A673 (cell line): ENCODE results near the gene COG7. TPM values are rescaled to one million over a fixed set of nuclear protein-coding genes. Genes with fewer than 3 reads are reported as not detected.

Source experiments
- BruUV-seq: library from RNA; stranded (reverse); fragments of 400-500 nt; replicated peaks from 2 replicates; lab custom pipeline; 2021; lab: Mats Ljungman, UMichigan
- CTCF ChIA-PET: fragments of 300-600 bp; sonication (Branson Sonifier 250); formaldehyde crosslinking; loops from one replicate; lab custom pipeline; 2022; ENCODE audit warnings: antibody characterized with exemption; lab: Charles Lee
- POLR2A ChIA-PET: fragments of 300-600 bp; sonication (Branson Sonifier 250); formaldehyde crosslinking; loops from one replicate; lab custom pipeline; 2022; ENCODE audit warnings: antibody characterized with exemption; ENCODE audit not compliant: low non-redundant PET; lab: Charles Lee
- DNase-seq: peaks from one replicate; pipeline ENCODE4 v3.0.0-alpha.2; 2015; ENCODE audit warnings: low spot score
- H3K27ac ChIP-seq: fragments of 200-600 bp; sonication (generic); 2 replicates; pipeline ENCODE4 v1.5.1; 2016; ENCODE audit warnings: mixed run types, low read depth, mild to moderate bottlenecking, mixed read lengths, antibody characterized with exemption, low read length; ENCODE audit not compliant: poor library complexity, severe bottlenecking
- H3K27me3 ChIP-seq: fragments of 200-600 bp; sonication (generic); replicated peaks from 2 replicates; pipeline ENCODE4 v1.6.1; 2017; ENCODE audit warnings: mixed run types, low read depth, mild to moderate bottlenecking, mixed read lengths, antibody characterized with exemption, low read length; ENCODE audit not compliant: insufficient read depth, poor library complexity
- H3K36me3 ChIP-seq: fragments of 200-600 bp; sonication (generic); 2 replicates; pipeline ENCODE4 v1.6.1; 2016; ENCODE audit warnings: mixed run types, mild to moderate bottlenecking, mixed read lengths, antibody characterized with exemption, low read length; ENCODE audit not compliant: insufficient read depth, poor library complexity, severe bottlenecking
- H3K4me1 ChIP-seq: fragments of 200-600 bp; sonication (generic); 2 replicates; pipeline ENCODE4 v1.6.1; 2017; ENCODE audit warnings: mixed run types, mild to moderate bottlenecking, mixed read lengths, antibody characterized with exemption, low read length; ENCODE audit not compliant: insufficient read depth, poor library complexity, severe bottlenecking
- H3K4me3 ChIP-seq: fragments of 200-600 bp; sonication (generic); 2 replicates; pipeline ENCODE4 v1.5.1; 2016; ENCODE audit warnings: low read depth, mixed run types, mild to moderate bottlenecking, mixed read lengths, low read length; ENCODE audit not compliant: poor library complexity, severe bottlenecking
- H3K9me3 ChIP-seq: fragments of 200-600 bp; sonication (generic); 2 replicates; pipeline ENCODE4 v1.6.1; 2016; ENCODE audit warnings: mixed run types, low read depth, mild to moderate bottlenecking, mixed read lengths, antibody characterized with exemption, low read length; ENCODE audit not compliant: poor library complexity, severe bottlenecking
- EZH2 ChIP-seq: fragments of 200-600 bp; sonication (generic); IDR thresholded peaks from 2 replicates; pipeline ENCODE4 v1.6.1; 2017; ENCODE audit warnings: borderline replicate concordance, low read depth, mild to moderate bottlenecking, mixed read lengths, antibody characterized with exemption, low read length; ENCODE audit not compliant: poor library complexity, severe bottlenecking
- intact Hi-C: fragments of 100-400 bp; cut with micrococcal nuclease; formaldehyde crosslinking; loops from one replicate; pipeline ENCODE4 v1.10.0; 2022; ENCODE audit not compliant: unreplicated experiment
- total RNA-seq: library from RNA; stranded (reverse); gene quantifications from 2 replicates; pipeline ENCODE4 v1.2.3, GENCODE V29; 2021
- TF ChIP-seq, protein P1 (sequence below): fragments of 300-800, 200-600 bp; sonication (generic); conservative IDR thresholded peaks from 2 replicates; pipeline ENCODE4 v1.5.1; 2017; ENCODE audit warnings: low read depth, mild to moderate bottlenecking, antibody characterized with exemption, low read length, moderate library complexity, mixed read lengths

The COG7 gene
- total RNA-seq, 1 experiment from 2014 or later, result 33.8 TPM

DNA sequence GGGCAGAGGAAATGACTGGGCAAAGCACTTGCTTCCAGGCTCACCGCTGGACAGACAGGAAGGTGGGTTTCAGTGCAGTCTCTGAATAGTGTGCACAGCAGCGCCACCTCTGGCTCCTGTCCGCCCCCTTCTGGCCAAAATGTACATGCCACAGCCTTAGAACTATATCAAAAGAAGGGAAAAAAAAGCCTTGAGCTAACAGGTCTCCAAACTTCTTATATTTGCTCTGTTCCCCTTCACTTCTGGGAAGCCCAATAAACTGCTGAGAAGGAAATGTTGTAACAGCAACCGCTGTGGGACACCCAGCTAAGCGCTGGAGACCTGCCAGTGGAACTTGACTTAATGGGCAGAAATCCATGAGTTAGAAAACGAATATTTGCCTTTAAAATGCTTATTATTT lies 17.5 kb downstream of the COG7 start:
- Histone ChIP-seq H3K4me1 (peaks cover 30% of the 10 kb centered on the region), H3K27ac (peak overlapping the region; percentile 72), H3K9me3 (no peaks in the 10 kb centered on the region), H3K27me3 (no peaks in the 10 kb centered on the region), H3K36me3 (peaks cover 47% of the 10 kb centered on the region), H3K4me3 (no peak overlapping the region)
- POLR2A ChIA-PET, result no interaction called here
- no TSS peak for BruUV-seq
- TF ChIP-seq, protein P1, sequence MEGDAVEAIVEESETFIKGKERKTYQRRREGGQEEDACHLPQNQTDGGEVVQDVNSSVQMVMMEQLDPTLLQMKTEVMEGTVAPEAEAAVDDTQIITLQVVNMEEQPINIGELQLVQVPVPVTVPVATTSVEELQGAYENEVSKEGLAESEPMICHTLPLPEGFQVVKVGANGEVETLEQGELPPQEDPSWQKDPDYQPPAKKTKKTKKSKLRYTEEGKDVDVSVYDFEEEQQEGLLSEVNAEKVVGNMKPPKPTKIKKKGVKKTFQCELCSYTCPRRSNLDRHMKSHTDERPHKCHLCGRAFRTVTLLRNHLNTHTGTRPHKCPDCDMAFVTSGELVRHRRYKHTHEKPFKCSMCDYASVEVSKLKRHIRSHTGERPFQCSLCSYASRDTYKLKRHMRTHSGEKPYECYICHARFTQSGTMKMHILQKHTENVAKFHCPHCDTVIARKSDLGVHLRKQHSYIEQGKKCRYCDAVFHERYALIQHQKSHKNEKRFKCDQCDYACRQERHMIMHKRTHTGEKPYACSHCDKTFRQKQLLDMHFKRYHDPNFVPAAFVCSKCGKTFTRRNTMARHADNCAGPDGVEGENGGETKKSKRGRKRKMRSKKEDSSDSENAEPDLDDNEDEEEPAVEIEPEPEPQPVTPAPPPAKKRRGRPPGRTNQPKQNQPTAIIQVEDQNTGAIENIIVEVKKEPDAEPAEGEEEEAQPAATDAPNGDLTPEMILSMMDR, result peak; percentile 97
- TF ChIP-seq EZH2, result no peak
- CTCF ChIA-PET, result interaction anchor here (0.6 to 1.5 kb wide), 13 partner anchors 9 to 537 kb away, joined by 3 to 9 read pairs (median 4); partner anchors contain the start of genes COG7, SCNN1B and SCNN1G
- peak; percentile 92 for DNase-seq
- intact Hi-C loops, result loop anchor here (5.0 to 10.0 kb wide), 3 partner anchors 371 to 538 kb away; no protein-coding TSS in a partner anchor

DNA sequence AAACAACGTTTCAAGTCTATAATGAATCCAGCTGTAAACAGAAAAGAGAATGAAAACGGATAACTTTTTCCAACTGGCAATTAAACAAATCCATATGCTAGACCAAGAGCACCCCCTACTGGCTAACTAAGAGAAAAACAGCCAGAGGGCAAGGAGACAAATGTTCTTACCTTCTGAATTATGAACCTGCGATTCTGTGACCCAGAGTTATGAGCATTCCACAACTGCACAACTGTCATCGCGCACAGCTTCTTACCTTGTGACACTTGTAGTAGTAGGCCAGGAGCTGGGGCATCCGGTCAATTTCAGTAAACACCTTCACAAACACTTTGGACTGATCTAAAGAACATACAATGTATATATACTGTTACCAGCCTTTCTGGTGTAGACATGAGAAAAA lies 18.6 kb downstream of the COG7 start:
- Histone ChIP-seq H3K27ac (peak overlapping the region; percentile 72), H3K27me3 (no peaks in the 10 kb centered on the region), H3K4me3 (no peak overlapping the region), H3K4me1 (peaks cover 30% of the 10 kb centered on the region), H3K36me3 (peaks cover 46% of the 10 kb centered on the region), H3K9me3 (no peaks in the 10 kb centered on the region)
- BruUV-seq, result no TSS peak
- peak; percentile 85 for DNase-seq
- ChIA-PET POLR2A (no interaction called here), CTCF (interaction anchor here (0.6 to 1.4 kb wide), 5 partner anchors 25 to 258 kb away, joined by 3 to 7 read pairs (median 4); no protein-coding TSS in a partner anchor)
- intact Hi-C loops, result loop anchor here (1.0 to 10.0 kb wide), 3 partner anchors 252 to 430 kb away; partner anchors contain the start of gene SCNN1G
- no peak for TF ChIP-seq EZH2
- TF ChIP-seq, protein P1, result peak; percentile 93

DNA sequence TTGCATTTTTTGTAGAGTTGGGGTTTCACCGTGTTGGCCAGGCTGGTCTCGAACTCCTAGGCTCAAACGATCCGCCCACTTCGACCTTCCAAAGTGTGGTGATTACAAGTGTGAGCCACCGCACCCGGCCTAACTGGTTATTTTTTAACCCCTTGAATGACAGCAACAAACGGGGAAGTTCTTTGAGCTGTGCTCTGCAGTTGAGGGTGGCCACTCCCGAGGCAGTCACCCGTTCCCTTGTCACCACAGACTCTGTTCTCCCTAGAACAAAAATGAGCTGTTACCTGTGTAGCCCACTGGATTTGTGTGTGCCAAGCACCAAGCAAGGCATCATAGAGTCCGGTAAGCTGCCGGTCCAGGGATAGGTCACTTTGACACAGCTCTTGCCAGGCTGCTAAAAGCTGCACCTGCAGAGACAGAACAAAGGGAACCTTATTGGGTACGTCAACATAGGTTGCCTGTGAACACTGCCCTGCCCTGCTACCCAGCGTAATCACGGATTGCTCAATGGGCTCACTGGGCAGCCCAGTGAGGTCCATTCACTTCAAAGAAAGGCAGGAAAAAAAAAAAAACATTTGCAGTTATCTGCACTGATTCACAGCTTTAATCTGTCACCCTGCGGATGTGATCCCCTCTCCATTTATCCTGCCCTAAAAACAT lies 19.6 kb downstream of the COG7 start:
- ChIA-PET POLR2A (no interaction called here), CTCF (interaction anchor here (0.7 to 1.4 kb wide), 5 partner anchors 24 to 469 kb away, joined by 3 to 7 read pairs (median 3); no protein-coding TSS in a partner anchor)
- Histone ChIP-seq H3K4me1 (peaks cover 30% of the 10 kb centered on the region), H3K27me3 (no peaks in the 10 kb centered on the region), H3K4me3 (no peak overlapping the region), H3K36me3 (peaks cover 39% of the 10 kb centered on the region), H3K9me3 (no peaks in the 10 kb centered on the region), H3K27ac (peak overlapping the region; percentile 25)
- BruUV-seq, result no TSS peak
- intact Hi-C loops, result loop anchor here (10.0 kb wide), 2 partner anchors 369 to 429 kb away; no protein-coding TSS in a partner anchor
- DNase-seq, result no peak
- TF ChIP-seq, protein P1, result no peak
- no peak for TF ChIP-seq EZH2
